DOHH2 (cell line): Measurements from ENCODE around the gene MLC1.

ENCODE experiments used
- EZH2phosphoT487 ChIP-seq: fragments of 200-600 bp; sonication (generic); IDR thresholded peaks from 2 replicates; pipeline ENCODE4 v1.6.1; 2017; ENCODE audit warnings: borderline replicate concordance, mild to moderate bottlenecking, antibody characterized with exemption, low read length, moderate library complexity, mixed read lengths
- TF ChIP-seq, protein P1 (sequence below): fragments of 200-600 bp; sonication (generic); IDR thresholded peaks from one replicate; pipeline ENCODE4 v1.5.1; 2014; ENCODE audit warnings: antibody characterized with exemption, mild to moderate bottlenecking, low read depth, low read length; ENCODE audit not compliant: poor library complexity, severe bottlenecking

DNA sequence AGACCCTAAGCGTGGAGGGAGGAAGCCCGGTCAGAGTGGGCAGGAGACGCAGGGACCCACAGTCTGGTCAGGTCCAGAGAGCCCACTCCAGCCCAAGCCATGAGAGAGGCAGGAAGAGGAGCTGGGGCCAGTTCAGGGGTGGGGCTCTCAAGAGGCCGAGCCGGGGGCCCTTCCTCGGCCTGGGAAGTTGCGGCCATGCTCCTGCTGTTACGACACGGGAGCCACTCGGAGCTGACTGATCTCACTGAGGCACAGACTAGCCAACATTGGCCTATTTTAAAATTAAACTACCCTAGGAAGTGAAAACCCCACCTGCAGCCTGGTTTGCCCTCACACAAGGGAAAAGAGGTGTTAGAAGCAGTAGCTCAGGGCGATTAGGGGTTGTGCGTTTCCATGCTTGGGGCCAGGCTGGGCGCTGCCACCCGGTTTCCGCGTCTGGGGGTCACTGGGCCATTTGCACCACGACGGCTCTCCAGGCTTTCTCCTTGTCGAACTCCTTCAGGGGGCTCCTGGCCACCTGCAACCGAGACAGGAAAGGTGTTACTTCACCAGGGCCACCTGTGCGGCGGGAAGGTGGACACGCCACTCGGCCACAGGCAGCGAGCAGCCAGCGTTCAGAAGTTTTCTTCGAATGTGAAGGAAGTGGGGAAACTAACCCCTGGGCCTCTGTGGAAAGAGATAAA is 23.9 kb downstream of the MLC1 start:
- no peak for TF ChIP-seq EZH2phosphoT487
- TF ChIP-seq, protein P1, sequence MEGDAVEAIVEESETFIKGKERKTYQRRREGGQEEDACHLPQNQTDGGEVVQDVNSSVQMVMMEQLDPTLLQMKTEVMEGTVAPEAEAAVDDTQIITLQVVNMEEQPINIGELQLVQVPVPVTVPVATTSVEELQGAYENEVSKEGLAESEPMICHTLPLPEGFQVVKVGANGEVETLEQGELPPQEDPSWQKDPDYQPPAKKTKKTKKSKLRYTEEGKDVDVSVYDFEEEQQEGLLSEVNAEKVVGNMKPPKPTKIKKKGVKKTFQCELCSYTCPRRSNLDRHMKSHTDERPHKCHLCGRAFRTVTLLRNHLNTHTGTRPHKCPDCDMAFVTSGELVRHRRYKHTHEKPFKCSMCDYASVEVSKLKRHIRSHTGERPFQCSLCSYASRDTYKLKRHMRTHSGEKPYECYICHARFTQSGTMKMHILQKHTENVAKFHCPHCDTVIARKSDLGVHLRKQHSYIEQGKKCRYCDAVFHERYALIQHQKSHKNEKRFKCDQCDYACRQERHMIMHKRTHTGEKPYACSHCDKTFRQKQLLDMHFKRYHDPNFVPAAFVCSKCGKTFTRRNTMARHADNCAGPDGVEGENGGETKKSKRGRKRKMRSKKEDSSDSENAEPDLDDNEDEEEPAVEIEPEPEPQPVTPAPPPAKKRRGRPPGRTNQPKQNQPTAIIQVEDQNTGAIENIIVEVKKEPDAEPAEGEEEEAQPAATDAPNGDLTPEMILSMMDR: no peak
